ENCODE data around the gene HOXA10.

DNA sequence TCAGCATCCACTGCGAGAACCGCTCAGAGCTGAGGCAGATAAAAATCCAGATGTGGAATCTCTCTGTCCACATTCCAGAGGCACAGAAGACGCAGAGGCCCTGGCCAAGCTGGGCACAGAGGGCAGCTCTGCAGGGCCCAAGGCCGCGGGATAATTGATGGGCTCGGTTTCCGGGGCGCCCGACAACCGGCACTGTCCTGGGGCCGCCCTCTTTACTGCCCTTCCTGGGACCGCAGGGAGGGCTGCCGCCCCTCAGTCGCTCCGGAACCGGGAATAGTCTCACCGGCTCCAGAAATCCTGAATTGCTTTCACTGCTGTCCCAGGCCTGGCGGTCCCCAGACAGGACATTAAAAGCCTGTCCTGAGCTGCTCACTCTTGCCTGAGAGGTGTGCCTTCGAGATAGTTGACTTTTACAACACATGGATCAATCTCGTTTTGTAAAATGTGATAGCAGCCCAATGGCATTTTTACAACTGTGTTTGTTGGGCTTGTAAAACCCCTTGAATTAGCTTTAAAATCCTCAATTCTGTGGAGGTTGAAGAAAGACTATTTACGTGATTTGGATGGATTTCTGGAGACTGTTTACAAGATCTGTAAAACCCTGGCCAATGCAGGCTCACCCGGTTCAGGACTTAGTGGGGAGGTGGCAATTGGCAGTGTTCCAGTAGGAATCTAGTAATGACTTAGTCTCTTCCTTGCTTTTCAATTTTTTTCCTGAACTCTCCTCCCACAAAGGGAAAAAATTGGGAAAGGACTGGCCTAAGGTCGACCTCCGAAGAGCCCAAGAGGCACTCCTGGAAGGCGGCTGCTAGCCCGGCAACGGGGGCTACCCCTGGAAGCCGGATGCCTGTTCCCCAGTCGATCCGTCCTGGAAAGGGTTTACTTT is 25.1 kb downstream of the HOXA10 start:
- TF ChIP-seq, protein P1, sequence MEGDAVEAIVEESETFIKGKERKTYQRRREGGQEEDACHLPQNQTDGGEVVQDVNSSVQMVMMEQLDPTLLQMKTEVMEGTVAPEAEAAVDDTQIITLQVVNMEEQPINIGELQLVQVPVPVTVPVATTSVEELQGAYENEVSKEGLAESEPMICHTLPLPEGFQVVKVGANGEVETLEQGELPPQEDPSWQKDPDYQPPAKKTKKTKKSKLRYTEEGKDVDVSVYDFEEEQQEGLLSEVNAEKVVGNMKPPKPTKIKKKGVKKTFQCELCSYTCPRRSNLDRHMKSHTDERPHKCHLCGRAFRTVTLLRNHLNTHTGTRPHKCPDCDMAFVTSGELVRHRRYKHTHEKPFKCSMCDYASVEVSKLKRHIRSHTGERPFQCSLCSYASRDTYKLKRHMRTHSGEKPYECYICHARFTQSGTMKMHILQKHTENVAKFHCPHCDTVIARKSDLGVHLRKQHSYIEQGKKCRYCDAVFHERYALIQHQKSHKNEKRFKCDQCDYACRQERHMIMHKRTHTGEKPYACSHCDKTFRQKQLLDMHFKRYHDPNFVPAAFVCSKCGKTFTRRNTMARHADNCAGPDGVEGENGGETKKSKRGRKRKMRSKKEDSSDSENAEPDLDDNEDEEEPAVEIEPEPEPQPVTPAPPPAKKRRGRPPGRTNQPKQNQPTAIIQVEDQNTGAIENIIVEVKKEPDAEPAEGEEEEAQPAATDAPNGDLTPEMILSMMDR (conservative IDR thresholded peaks at IDR 0.05; ENCODE audit: low read depth, low read length), result no peak
- no peak for TF ChIP-seq EZH2 (IDR thresholded peaks at IDR 0.05; ENCODE audit: borderline replicate concordance, low read depth, low read length, poor library complexity, severe bottlenecking)
